ENCODE data around the gene COL1A1. TPM values are rescaled to one million over a fixed set of nuclear protein-coding genes. Genes with fewer than 3 reads are reported as not detected.

Gene COL1A1
- total RNA-seq, 6 experiments from 2014 or later: 4,948 to 7,804 (median 5,240) TPM

DNA sequence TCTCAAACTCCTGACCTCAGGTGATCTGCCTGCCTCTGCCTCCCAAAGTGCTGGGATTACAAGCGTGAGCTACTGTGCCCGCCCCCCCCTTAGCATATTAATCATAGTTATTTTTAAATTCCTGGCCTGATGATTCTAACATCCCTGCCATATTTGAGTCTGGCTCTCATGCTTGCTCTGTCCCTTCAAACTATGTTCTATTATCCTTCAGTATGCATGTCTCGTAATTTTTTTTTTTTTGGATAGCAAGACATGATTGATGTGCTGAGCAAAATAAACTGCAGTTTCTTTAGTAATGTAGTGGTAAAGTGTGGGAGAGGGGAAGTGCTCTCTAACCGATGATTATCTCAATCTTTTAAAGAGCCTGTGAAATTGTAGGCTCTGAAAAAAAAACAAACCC, 38.5 kb upstream of the COL1A1 start:
- 0 out of 2 replicates have a peak, but pooled peaks cover 6% of the 10 kb centered on the region for H3K36me3 Mint-ChIP-seq (ENCODE audit: low read depth)
- H3K27ac Mint-ChIP-seq: peak overlapping the region; percentile 7; the same call in 1 of the 2 replicates
- H3K9me3 Mint-ChIP-seq: peaks cover 8% of the 10 kb centered on the region
- no peak overlapping the region for H3K4me3 Mint-ChIP-seq
- peaks cover 36% of the 10 kb centered on the region for H3K4me1 Mint-ChIP-seq (ENCODE audit: low read depth)
- no peak for DNase-seq
- peaks cover 3% of the 10 kb centered on the region for H3K27me3 Mint-ChIP-seq (ENCODE audit: insufficient read depth)
- TF ChIP-seq, protein P1, sequence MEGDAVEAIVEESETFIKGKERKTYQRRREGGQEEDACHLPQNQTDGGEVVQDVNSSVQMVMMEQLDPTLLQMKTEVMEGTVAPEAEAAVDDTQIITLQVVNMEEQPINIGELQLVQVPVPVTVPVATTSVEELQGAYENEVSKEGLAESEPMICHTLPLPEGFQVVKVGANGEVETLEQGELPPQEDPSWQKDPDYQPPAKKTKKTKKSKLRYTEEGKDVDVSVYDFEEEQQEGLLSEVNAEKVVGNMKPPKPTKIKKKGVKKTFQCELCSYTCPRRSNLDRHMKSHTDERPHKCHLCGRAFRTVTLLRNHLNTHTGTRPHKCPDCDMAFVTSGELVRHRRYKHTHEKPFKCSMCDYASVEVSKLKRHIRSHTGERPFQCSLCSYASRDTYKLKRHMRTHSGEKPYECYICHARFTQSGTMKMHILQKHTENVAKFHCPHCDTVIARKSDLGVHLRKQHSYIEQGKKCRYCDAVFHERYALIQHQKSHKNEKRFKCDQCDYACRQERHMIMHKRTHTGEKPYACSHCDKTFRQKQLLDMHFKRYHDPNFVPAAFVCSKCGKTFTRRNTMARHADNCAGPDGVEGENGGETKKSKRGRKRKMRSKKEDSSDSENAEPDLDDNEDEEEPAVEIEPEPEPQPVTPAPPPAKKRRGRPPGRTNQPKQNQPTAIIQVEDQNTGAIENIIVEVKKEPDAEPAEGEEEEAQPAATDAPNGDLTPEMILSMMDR (IDR thresholded peaks at IDR 0.05): no peak

DNA sequence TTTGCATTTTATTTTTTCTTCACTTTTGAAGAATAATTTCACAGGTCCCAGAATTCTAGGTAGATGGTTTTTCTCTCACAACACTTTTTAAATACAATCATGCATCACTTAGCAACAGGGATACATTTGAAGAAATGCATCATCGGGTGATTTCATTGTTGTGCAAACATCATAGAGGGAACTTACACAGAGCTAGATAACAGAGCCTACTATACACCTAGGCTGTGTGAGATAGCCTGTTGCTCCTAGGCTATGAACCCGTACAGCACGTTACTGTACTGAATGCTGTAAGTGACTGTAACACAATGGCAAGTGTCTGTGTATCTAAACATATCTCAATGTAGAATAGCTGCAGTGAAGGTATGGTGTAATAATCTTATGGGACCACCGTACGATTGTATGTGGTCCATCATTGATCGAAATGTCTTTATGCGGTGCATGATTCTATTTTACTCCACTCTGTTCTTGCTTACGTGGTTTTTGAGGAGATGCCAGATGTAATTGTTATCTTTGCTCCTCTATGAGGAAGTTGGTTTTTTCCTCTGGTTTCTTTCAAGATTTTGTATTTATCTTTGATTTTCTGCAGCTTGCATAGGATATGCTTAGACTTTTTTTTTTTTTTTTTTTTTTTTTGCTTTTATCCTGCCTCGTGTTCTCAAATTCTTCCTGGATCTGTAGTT, 37.3 kb upstream of the COL1A1 start:
- H3K27ac Mint-ChIP-seq: peak overlapping the region; percentile 2; the same call in 1 of the 2 replicates
- no peak overlapping the region for H3K4me3 Mint-ChIP-seq

DNA sequence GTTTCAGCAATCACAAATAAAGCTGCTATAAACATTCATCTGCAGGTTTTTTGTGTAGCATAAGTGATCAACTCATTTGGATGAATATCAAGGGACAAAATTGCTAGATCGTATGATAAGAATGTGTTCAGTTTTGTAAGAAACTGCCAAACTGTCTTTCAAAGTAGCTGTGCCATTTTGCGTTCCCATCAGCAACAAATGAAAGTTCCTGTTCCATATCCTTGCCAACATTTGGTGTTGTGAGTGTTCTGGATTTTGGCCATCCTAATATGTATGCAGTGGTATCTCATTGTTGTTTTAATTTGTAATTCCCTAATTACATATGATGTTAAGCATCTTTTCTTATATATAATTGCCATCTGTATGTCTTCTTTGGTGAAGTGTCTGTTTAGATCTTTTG, 36.5 kb upstream of the COL1A1 start:
- no peak for DNase-seq
- TF ChIP-seq, protein P1 (IDR thresholded peaks at IDR 0.05): no peak
- Mint-ChIP-seq H3K4me3 (no peak overlapping the region), H3K4me1 (ENCODE audit: low read depth) (peaks cover 36% of the 10 kb centered on the region), H3K27me3 (ENCODE audit: insufficient read depth) (peaks cover 3% of the 10 kb centered on the region), H3K27ac (peak overlapping the region; percentile 2; the same call in 1 of the 2 replicates), H3K36me3 (ENCODE audit: low read depth) (peaks cover 12% of the 10 kb centered on the region), H3K9me3 (peaks cover 21% of the 10 kb centered on the region)

More for the DNA sequence above, 37.3 kb upstream of the COL1A1 start:
- Mint-ChIP-seq H3K9me3 (peaks cover 17% of the 10 kb centered on the region), H3K27me3 (ENCODE audit: insufficient read depth) (peaks cover 3% of the 10 kb centered on the region), H3K4me1 (ENCODE audit: low read depth) (peaks cover 36% of the 10 kb centered on the region), H3K36me3 (ENCODE audit: low read depth) (peaks cover 7% of the 10 kb centered on the region; the same call in 1 of the 2 replicates)
- DNase-seq: peak; percentile 26
- TF ChIP-seq, protein P1 (IDR thresholded peaks at IDR 0.05): no peak

DNA sequence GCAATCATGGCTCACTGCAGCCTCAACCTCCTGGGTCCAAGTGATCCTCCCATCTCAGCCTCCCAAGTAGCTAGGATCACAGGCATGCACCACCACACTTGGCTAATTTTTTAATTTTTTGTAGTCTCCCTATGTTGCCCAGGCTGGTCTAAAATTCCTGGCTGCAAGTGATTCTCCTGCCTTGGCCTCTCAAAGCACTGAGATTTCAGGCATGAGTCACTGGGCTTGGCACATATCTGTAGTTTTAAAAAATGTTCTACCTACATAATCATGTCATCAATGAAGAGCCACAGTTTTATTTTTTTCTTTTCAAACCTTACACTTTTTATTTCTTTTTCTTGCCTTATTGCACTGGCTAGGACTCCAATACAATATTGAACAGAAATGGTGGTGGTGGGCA, 33.1 kb upstream of the COL1A1 start:
- peaks cover 4% of the 10 kb centered on the region; the same call in 1 of the 2 replicates for H3K27me3 Mint-ChIP-seq (ENCODE audit: insufficient read depth)
- H3K36me3 Mint-ChIP-seq (ENCODE audit: low read depth): peaks cover 17% of the 10 kb centered on the region
- no peak overlapping the region for H3K27ac Mint-ChIP-seq
- H3K4me3 Mint-ChIP-seq: no peak overlapping the region
- TF ChIP-seq, protein P1 (IDR thresholded peaks at IDR 0.05): no peak
- peaks cover 22% of the 10 kb centered on the region for H3K4me1 Mint-ChIP-seq (ENCODE audit: low read depth)
- DNase-seq: no peak
- peaks cover 22% of the 10 kb centered on the region for H3K9me3 Mint-ChIP-seq

DNA sequence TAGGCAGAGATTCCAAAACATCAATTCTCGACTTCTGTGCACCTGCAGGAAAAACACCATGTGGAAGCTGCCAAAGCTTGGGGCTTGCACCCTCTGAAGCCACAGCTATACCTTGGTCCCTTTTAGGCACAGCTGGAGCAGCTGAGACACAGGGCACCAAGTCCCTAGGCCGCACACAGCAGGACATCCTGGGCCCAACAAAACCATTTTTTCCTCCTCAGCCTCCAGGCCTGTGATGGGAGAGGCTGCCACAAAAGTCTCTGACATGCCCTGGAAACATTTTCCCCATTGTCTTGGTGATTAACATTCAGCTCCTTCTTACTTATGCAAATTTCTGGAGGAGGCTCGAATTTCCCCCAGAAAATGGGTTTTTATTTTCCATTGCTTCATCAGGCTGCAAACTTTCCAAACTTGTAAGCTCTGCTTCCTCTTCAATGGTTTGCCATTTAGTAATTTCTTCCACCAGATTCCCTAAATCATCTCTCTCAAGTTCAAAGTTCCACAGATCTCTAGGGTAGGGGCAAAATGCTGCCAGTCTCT, 24.3 kb upstream of the COL1A1 start:
- Mint-ChIP-seq H3K27ac (no peak overlapping the region), H3K9me3 (peaks cover 37% of the 10 kb centered on the region), H3K4me3 (no peak overlapping the region), H3K4me1 (ENCODE audit: low read depth) (peaks cover 19% of the 10 kb centered on the region), H3K27me3 (ENCODE audit: insufficient read depth) (no peaks in the 10 kb centered on the region; the same call in 1 of the 2 replicates), H3K36me3 (ENCODE audit: low read depth) (peaks cover 25% of the 10 kb centered on the region)
- TF ChIP-seq, protein P1 (IDR thresholded peaks at IDR 0.05): no peak
- no peak for DNase-seq
